AG09319 (cell line): Measurements from ENCODE around the gene TRPC4AP.

ENCODE experiments used
- DNase-seq: peaks from one replicate; pipeline ENCODE4 v3.0.0-alpha.2; 2010; ENCODE audit warnings: low read depth; ENCODE audit errors: extremely low read depth
- CTCF ChIP-seq: IDR thresholded peaks from 2 replicates; pipeline ENCODE4 v1.5.1; 2011; ENCODE audit warnings: low read depth, mild to moderate bottlenecking, inconsistent platforms, low read length, moderate library complexity

The TRPC4AP gene

GRCh38 chr20:35003211-35004031 lies 89.2 kb downstream of the TRPC4AP start:
- TF ChIP-seq CTCF: no peak
- DNase-seq: no peak

GRCh38 chr20:35002426-35003210 lies 90.0 kb downstream of the TRPC4AP start:
- DNase-seq: no peak
- TF ChIP-seq CTCF: no peak

GRCh38 chr20:35001596-35002362 lies 90.8 kb downstream of the TRPC4AP start:
- TF ChIP-seq CTCF: peak; percentile 11
- DNase-seq: no peak

- no peak for DNase-seq
- TF ChIP-seq CTCF: no peak
Measured at GRCh38 chr20:35000922-35001595, 91.5 kb downstream of the TRPC4AP start.

GRCh38 chr20:35000311-35000921 lies 92.2 kb downstream of the TRPC4AP start:
- no peak for DNase-seq
- TF ChIP-seq CTCF: no peak

GRCh38 chr20:34999782-35000181 lies 92.8 kb downstream of the TRPC4AP start:
- TF ChIP-seq CTCF: no peak
- DNase-seq: no peak
